GM18868 (cell line): ENCODE measurements around the gene ADAMTS17.

Source experiments
- ATAC-seq: cut with Tn5 transposase; IDR thresholded peaks from one replicate; pipeline ENCODE4 v1.9.1; 2021; ENCODE audit warnings: mild to moderate bottlenecking, moderate library complexity; ENCODE audit not compliant: unreplicated experiment

The ADAMTS17 gene

GRCh38 chr15:100005013-100005412, 336.8 kb downstream of the ADAMTS17 start:
- ATAC-seq: no peak

- no peak for ATAC-seq
These were observed 338.8 kb downstream of the ADAMTS17 start for GRCh38 chr15:100002787-100003536.

- no peak for ATAC-seq
These were observed 339.6 kb downstream of the ADAMTS17 start for GRCh38 chr15:100002086-100002620.

GRCh38 chr15:100001405-100001804, 340.4 kb downstream of the ADAMTS17 start:
- ATAC-seq: no peak

GRCh38 chr15:99999282-100000070, 342.3 kb downstream of the ADAMTS17 start:
- ATAC-seq: no peak

GRCh38 chr15:99998661-99999101, 343.1 kb downstream of the ADAMTS17 start:
- no peak for ATAC-seq

- ATAC-seq: no peak
These were observed 344.6 kb downstream of the ADAMTS17 start for GRCh38 chr15:99997112-99997651.

GRCh38 chr15:99996660-99997059, 345.1 kb downstream of the ADAMTS17 start:
- ATAC-seq: no peak

GRCh38 chr15:99995543-99995942, 346.2 kb downstream of the ADAMTS17 start:
- ATAC-seq: no peak

- no peak for ATAC-seq
These were observed 346.9 kb downstream of the ADAMTS17 start for GRCh38 chr15:99994849-99995248.

- no peak for ATAC-seq
These were observed 348.1 kb downstream of the ADAMTS17 start for GRCh38 chr15:99993681-99994131.

GRCh38 chr15:99993262-99993661, 348.5 kb downstream of the ADAMTS17 start:
- ATAC-seq: no peak

- no peak for ATAC-seq
These were observed 349.1 kb downstream of the ADAMTS17 start for GRCh38 chr15:99992611-99993231.

GRCh38 chr15:99989095-99989494, 352.7 kb downstream of the ADAMTS17 start:
- ATAC-seq: no peak

GRCh38 chr15:99987701-99988100, 354.1 kb downstream of the ADAMTS17 start:
- ATAC-seq: no peak

- ATAC-seq: no peak
These were observed 354.7 kb downstream of the ADAMTS17 start for GRCh38 chr15:99987119-99987506.

- ATAC-seq: no peak
These were observed 355.3 kb downstream of the ADAMTS17 start for GRCh38 chr15:99986297-99987118.

- ATAC-seq: no peak
These were observed 355.9 kb downstream of the ADAMTS17 start for GRCh38 chr15:99985878-99986277.

GRCh38 chr15:99984491-99985243, 357.1 kb downstream of the ADAMTS17 start:
- no peak for ATAC-seq
